Trophoblast cell (in vitro differentiated cells and primary cell): ENCODE results near the gene KLHL6.

Experiments
- DNase-seq, 2 donors: peaks; one replicate each; pipeline ENCODE4 v3.0.0-alpha.2; 2016
- H2AFZ ChIP-seq: 2 replicates; pipeline ENCODE4 v1.6.1; 2013; ENCODE audit warnings: low read length, moderate library complexity, mild to moderate bottlenecking; ENCODE audit not compliant: insufficient read depth, poor library complexity
- H2AK5ac ChIP-seq: 2 replicates; pipeline ENCODE4 v1.6.1; 2013; ENCODE audit warnings: mild to moderate bottlenecking, low read length
- H2BK120ac ChIP-seq: 2 replicates; pipeline ENCODE4 v1.6.1; 2013; ENCODE audit warnings: low read length, mild to moderate bottlenecking, moderate library complexity; ENCODE audit not compliant: insufficient read depth, poor library complexity
- H2BK12ac ChIP-seq: 2 replicates; pipeline ENCODE4 v1.6.1; 2013; ENCODE audit warnings: mild to moderate bottlenecking, low read length, moderate library complexity
- H2BK5ac ChIP-seq: 2 replicates; pipeline ENCODE4 v1.6.1; 2013; ENCODE audit warnings: low read length, low read depth, moderate library complexity, mild to moderate bottlenecking; ENCODE audit not compliant: poor library complexity
- H3K14ac ChIP-seq: 2 replicates; pipeline ENCODE4 v1.6.1; 2013; ENCODE audit warnings: mild to moderate bottlenecking, low read length
- H3K18ac ChIP-seq: 2 replicates; pipeline ENCODE4 v1.6.1; 2013; ENCODE audit warnings: mild to moderate bottlenecking, low read length
- H3K23ac ChIP-seq: 2 replicates; pipeline ENCODE4 v1.6.1; 2013; ENCODE audit warnings: low read length
- H3K27ac ChIP-seq: 2 replicates; pipeline ENCODE4 v1.5.1; 2013; ENCODE audit warnings: low read depth, mild to moderate bottlenecking, inconsistent platforms, low read length, moderate library complexity
- H3K27me3 ChIP-seq: 2 replicates; pipeline ENCODE4 v1.6.1; 2013; ENCODE audit warnings: inconsistent platforms, mild to moderate bottlenecking, low read length, moderate library complexity; ENCODE audit not compliant: insufficient read depth
- H3K36me3 ChIP-seq, 2 experiments: 1 replicate in 1 of 2; 2 replicates in 1 of 2; pipeline ENCODE4 v1.6.1; 2013; ENCODE audit warnings: low read length in 2 of 2, mild to moderate bottlenecking in 2 of 2, moderate library complexity in 1 of 2; ENCODE audit not compliant: insufficient read depth in 2 of 2, control insufficient read depth in 1 of 2
- H3K4ac ChIP-seq: 2 replicates; pipeline ENCODE4 v1.6.1; 2013; ENCODE audit warnings: low read depth, mild to moderate bottlenecking, low read length, moderate library complexity
- H3K4me1 ChIP-seq, 2 experiments: 1 replicate in 1 of 2; 2 replicates in 1 of 2; pipeline ENCODE4 v1.6.1; 2013; ENCODE audit warnings: low read length in 2 of 2, mild to moderate bottlenecking in 2 of 2, moderate library complexity in 1 of 2; ENCODE audit not compliant: insufficient read depth in 2 of 2, control insufficient read depth in 1 of 2
- H3K4me2 ChIP-seq: 2 replicates; pipeline ENCODE4 v1.6.1; 2013; ENCODE audit warnings: inconsistent platforms, mild to moderate bottlenecking, low read length, moderate library complexity
- H3K4me3 ChIP-seq: 2 replicates; pipeline ENCODE4 v1.5.1; 2013; ENCODE audit warnings: mild to moderate bottlenecking, low read depth, low read length, inconsistent platforms
- H3K79me1 ChIP-seq: one replicate; pipeline ENCODE4 v1.6.1; 2013; ENCODE audit warnings: low read length
- H3K79me2 ChIP-seq: 2 replicates; pipeline ENCODE4 v1.6.1; 2013; ENCODE audit warnings: low read length, mild to moderate bottlenecking; ENCODE audit not compliant: control insufficient read depth, insufficient read depth, poor library complexity
- H3K9ac ChIP-seq: 2 replicates; pipeline ENCODE4 v1.6.1; 2013; ENCODE audit warnings: mild to moderate bottlenecking, low read length
- H3K9me3 ChIP-seq: 2 replicates; pipeline ENCODE4 v1.6.1; 2013; ENCODE audit warnings: low read depth, mild to moderate bottlenecking, control low read depth, inconsistent platforms, low read length; ENCODE audit not compliant: insufficient read depth
- H4K12ac ChIP-seq: 2 replicates; pipeline ENCODE4 v1.6.1; 2013; ENCODE audit warnings: low read depth, mild to moderate bottlenecking, low read length, moderate library complexity
- H4K8ac ChIP-seq: 2 replicates; pipeline ENCODE4 v1.6.1; 2013; ENCODE audit warnings: low read depth, mild to moderate bottlenecking, low read length, moderate library complexity
- H4K91ac ChIP-seq: one replicate; pipeline ENCODE4 v1.6.1; 2013; ENCODE audit warnings: low read depth, mild to moderate bottlenecking, low read length, moderate library complexity
- WGBS: extraction: QIAGEN DNeasy Blood & Tissue Kit; methylation state at CpG from one replicate; pipeline ENCODE4 v1.1.7; 2013; ENCODE audit warnings: missing lambda C conversion rate; ENCODE audit not compliant: insufficient read length, insufficient coverage; ENCODE audit errors: extremely low coverage; 5-methylcytosine and 5-hydroxymethylcytosine counted together

Gene KLHL6

GRCh38 chr3:183447206-183448001, 108.1 kb downstream of the KLHL6 start:
- Histone ChIP-seq H3K18ac (peak overlapping the region; percentile 69), H3K23ac (no peak overlapping the region), H3K4ac (no peak overlapping the region), H2AFZ (peak overlapping the region; percentile 95), H3K27me3 (no peaks in the 10 kb centered on the region), H2AK5ac (no peak overlapping the region), H3K27ac (peak overlapping the region; percentile 39), H4K12ac (peak overlapping the region; percentile 67), H3K79me2 (peaks cover 4% of the 10 kb centered on the region), H2BK5ac (peak overlapping the region; percentile 61), H3K9ac (peak overlapping the region; percentile 82), H4K91ac (peak overlapping the region; percentile 80), H3K4me2 (peak overlapping the region; percentile 57), H3K14ac (peak overlapping the region; percentile 72), H3K36me3 (peaks cover 3 to 6% of the 10 kb centered on the region in 2 experiments), H3K4me3 (peak overlapping the region; percentile 95), H2BK120ac (peak overlapping the region; percentile 24), H3K79me1 (peaks cover 5% of the 10 kb centered on the region), H3K4me1 (no peaks in the 10 kb centered on the region), H2BK12ac (no peak overlapping the region), H4K8ac (peak overlapping the region; percentile 94), H3K9me3 (peaks cover 2% of the 10 kb centered on the region)
- peak; percentile 83 to 91 for DNase-seq
- no CpG with 5 or more reads among the region's 54 CpGs for WGBS

GRCh38 chr3:183446838-183447205, 108.7 kb downstream of the KLHL6 start:
- H3K9me3 ChIP-seq, result peaks cover 2% of the 10 kb centered on the region
- no peak overlapping the region for H4K8ac ChIP-seq
- 100% methylated on average over 2 of the region's 2 CpGs for WGBS
- no peak overlapping the region for H3K18ac ChIP-seq
- H2BK120ac ChIP-seq, result no peak overlapping the region
- H3K36me3 ChIP-seq, result peaks cover 0 to 3% of the 10 kb centered on the region in 2 experiments
- no peak overlapping the region for H4K91ac ChIP-seq
- H3K4me3 ChIP-seq, result no peak overlapping the region
- H3K27me3 ChIP-seq, result no peaks in the 10 kb centered on the region
- H3K4me2 ChIP-seq, result peak overlapping the region; percentile 57
- no peak overlapping the region for H3K14ac ChIP-seq
- DNase-seq, result no peak
- H3K4ac ChIP-seq, result no peak overlapping the region
- H2AFZ ChIP-seq, result no peak overlapping the region
- H3K23ac ChIP-seq, result no peak overlapping the region
- H3K9ac ChIP-seq, result no peak overlapping the region
- H3K79me1 ChIP-seq, result peaks cover 5% of the 10 kb centered on the region
- H3K79me2 ChIP-seq, result peaks cover 4% of the 10 kb centered on the region
- no peak overlapping the region for H2AK5ac ChIP-seq
- no peak overlapping the region for H2BK5ac ChIP-seq
- H4K12ac ChIP-seq, result no peak overlapping the region
- no peak overlapping the region for H2BK12ac ChIP-seq
- no peaks in the 10 kb centered on the region for H3K4me1 ChIP-seq
- no peak overlapping the region for H3K27ac ChIP-seq

DNA sequence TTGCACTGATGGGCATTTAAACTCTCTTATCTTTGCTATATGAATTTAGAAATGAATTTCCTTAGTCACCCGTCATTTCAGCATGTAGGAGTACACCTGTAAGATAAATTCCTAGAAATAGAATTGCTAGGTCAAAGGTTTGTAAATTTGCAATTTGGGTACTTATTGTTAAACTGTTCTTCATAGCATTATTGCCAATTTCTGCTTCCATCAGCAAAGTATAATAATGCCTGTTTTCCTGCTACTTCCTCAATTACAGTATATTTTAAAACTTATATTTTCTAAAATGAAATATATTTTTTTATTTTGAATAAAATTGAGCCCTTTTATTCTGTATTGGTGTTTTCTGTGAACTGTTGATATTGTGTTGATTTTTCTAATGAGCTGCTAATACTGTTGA, 110.8 kb downstream of the KLHL6 start:
- no peak overlapping the region for H3K23ac ChIP-seq
- no peak overlapping the region for H3K14ac ChIP-seq
- H3K18ac ChIP-seq, result no peak overlapping the region
- H3K4me3 ChIP-seq, result no peak overlapping the region
- peaks cover 2% of the 10 kb centered on the region for H3K9me3 ChIP-seq
- no peak for DNase-seq
- H3K4ac ChIP-seq, result no peak overlapping the region
- H3K79me1 ChIP-seq, result peaks cover 5% of the 10 kb centered on the region
- no peak overlapping the region for H3K27ac ChIP-seq
- no peak overlapping the region for H2AK5ac ChIP-seq
- H3K4me2 ChIP-seq, result no peak overlapping the region
- no peak overlapping the region for H2BK5ac ChIP-seq
- H3K4me1 ChIP-seq, result no peaks in the 10 kb centered on the region
- H2BK120ac ChIP-seq, result no peak overlapping the region
- no peak overlapping the region for H4K91ac ChIP-seq
- H3K9ac ChIP-seq, result no peak overlapping the region
- peaks cover 4% of the 10 kb centered on the region for H3K79me2 ChIP-seq
- H3K27me3 ChIP-seq, result no peaks in the 10 kb centered on the region
- no CpG with 5 or more reads among the region's 1 CpG for WGBS
- no peaks in the 10 kb centered on the region for H3K36me3 ChIP-seq
- H2BK12ac ChIP-seq, result no peak overlapping the region
- H4K8ac ChIP-seq, result no peak overlapping the region
- H4K12ac ChIP-seq, result no peak overlapping the region
- no peak overlapping the region for H2AFZ ChIP-seq

DNA sequence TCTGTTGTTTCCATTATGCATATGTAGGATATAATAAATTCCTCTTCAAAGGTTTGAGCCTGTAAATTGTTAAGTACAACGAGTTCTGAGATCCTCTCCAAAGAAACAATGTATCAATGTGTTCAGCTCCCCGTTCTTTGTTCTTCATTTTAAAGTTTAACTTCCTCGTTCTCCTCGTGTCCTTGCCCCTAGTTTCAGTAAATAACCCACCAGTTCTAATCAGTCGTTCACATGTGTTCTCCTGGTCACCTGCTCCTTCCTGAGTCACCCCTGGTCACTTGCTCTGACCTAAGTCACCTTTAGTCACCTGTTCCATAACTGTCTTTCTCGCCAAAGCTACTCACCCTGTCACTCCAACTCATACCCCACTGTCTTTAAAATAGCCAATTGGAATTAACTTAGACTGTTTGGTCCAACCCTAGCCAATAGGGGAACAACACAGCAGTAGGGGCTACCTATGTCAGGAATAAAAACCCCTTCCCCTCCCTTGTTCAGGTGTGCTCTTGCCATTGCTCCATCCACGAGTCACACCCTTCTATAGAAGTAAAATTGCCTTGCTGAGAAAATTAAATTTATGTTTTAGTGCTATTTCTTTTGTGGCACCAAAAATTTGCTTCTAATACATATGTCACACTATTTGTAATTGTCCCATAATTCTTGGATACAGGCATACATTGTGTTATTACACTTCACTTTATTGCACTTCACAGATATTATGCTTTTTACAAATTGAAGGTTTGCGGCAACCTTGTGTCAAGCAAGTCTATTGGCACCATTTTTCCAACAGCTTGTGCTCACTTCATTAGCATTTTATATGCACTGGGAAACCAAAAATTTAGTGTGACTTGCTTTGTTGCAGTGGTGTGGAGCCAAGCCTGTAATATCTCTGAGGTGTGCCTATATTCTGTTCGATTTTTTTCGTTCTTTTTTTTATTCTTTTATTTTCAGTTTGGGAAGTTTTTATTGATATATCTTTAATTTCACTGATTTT, 111.8 kb downstream of the KLHL6 start:
- H2AFZ ChIP-seq, result no peak overlapping the region
- no peak overlapping the region for H4K91ac ChIP-seq
- DNase-seq, result no peak
- no peak overlapping the region for H3K27ac ChIP-seq
- H3K23ac ChIP-seq, result no peak overlapping the region
- peaks cover 5% of the 10 kb centered on the region for H3K79me1 ChIP-seq
- no peak overlapping the region for H4K12ac ChIP-seq
- no peak overlapping the region for H2BK5ac ChIP-seq
- H3K27me3 ChIP-seq, result no peaks in the 10 kb centered on the region
- no peak overlapping the region for H2AK5ac ChIP-seq
- H3K9me3 ChIP-seq, result peaks cover 2% of the 10 kb centered on the region
- no peak overlapping the region for H2BK12ac ChIP-seq
- H3K36me3 ChIP-seq, result no peaks in the 10 kb centered on the region
- no peak overlapping the region for H3K4ac ChIP-seq
- peaks cover 4% of the 10 kb centered on the region for H3K79me2 ChIP-seq
- H3K4me3 ChIP-seq, result no peak overlapping the region
- H4K8ac ChIP-seq, result no peak overlapping the region
- no peak overlapping the region for H3K14ac ChIP-seq
- WGBS, result no CpG with 5 or more reads among the region's 10 CpGs
- H3K18ac ChIP-seq, result no peak overlapping the region
- no peak overlapping the region for H2BK120ac ChIP-seq
- H3K4me2 ChIP-seq, result no peak overlapping the region
- H3K9ac ChIP-seq, result no peak overlapping the region
- H3K4me1 ChIP-seq, result no peaks in the 10 kb centered on the region
